HG03097 (cell line): ENCODE data around the gene TSACC.
"Not testable (repeated sequence)": the region's sequence is repeated elsewhere in the genome, so short reads cannot be mapped to it uniquely, and the experiment has no call there.

Source experiments
- ATAC-seq: cut with Tn5 transposase; IDR thresholded peaks from one replicate; pipeline ENCODE4 v1.9.1; 2021; ENCODE audit not compliant: unreplicated experiment, low FRiP score

The TSACC gene

GRCh38 chr1:156338180-156338976 is at the start of gene TSACC, which contains the start of gene CCT3:
TSACC (plus strand) TSS chr1:156338526; CDS start chr1:156339758, 1,232 bp downstream.
CCT3 (minus strand) TSS chr1:156338292; CDS start chr1:156338184, 108 bp downstream.
- peak; percentile 93 for ATAC-seq

GRCh38 chr1:156289857-156290256 is 48.5 kb upstream of the TSACC start:
- no peak for ATAC-seq

GRCh38 chr1:156291226-156292061 is 46.9 kb upstream of the TSACC start:
- ATAC-seq, result no peak

- no peak for ATAC-seq
Measured at GRCh38 chr1:156293098-156293434, 45.3 kb upstream of the TSACC start.

GRCh38 chr1:156293895-156294294 is 44.4 kb upstream of the TSACC start:
- no peak for ATAC-seq

- no peak for ATAC-seq
Measured at GRCh38 chr1:156295391-156295947, 42.9 kb upstream of the TSACC start, which contains the start of gene GLMP. GLMP (minus strand) TSS chr1:156295679; CDS start chr1:156295645, 34 bp downstream.

GRCh38 chr1:156298852-156299357 is 39.4 kb upstream of the TSACC start, which contains the start of gene VHLL:
VHLL (minus strand) TSS chr1:156299307; CDS start chr1:156299189, 118 bp downstream.
- no peak for ATAC-seq

- ATAC-seq, result no peak
Measured at GRCh38 chr1:156303241-156303640, 35.1 kb upstream of the TSACC start.

GRCh38 chr1:156305215-156305614 is 33.1 kb upstream of the TSACC start:
- ATAC-seq, result no peak

GRCh38 chr1:156308078-156308477 is 30.2 kb upstream of the TSACC start:
- no peak for ATAC-seq

GRCh38 chr1:156310962-156311361 is 27.4 kb upstream of the TSACC start:
- ATAC-seq, result no peak

- no peak for ATAC-seq
Measured at GRCh38 chr1:156316909-156317308, 21.4 kb upstream of the TSACC start.

GRCh38 chr1:156319664-156320063 is 18.7 kb upstream of the TSACC start:
- no peak for ATAC-seq

GRCh38 chr1:156320560-156320959 is 17.8 kb upstream of the TSACC start:
- ATAC-seq, result no peak

- ATAC-seq, result not testable (repeated sequence)
Measured at GRCh38 chr1:156323179-156323578, 15.1 kb upstream of the TSACC start.

GRCh38 chr1:156336242-156336641 is 2.1 kb upstream of the TSACC start:
- ATAC-seq, result no peak

GRCh38 chr1:156337052-156337887 is 1.1 kb upstream of the TSACC start:
- ATAC-seq, result no peak

- no peak for ATAC-seq
Measured at GRCh38 chr1:156337888-156338179, 492 bp upstream of the TSACC start.

GRCh38 chr1:156342166-156342955 is 4.0 kb downstream of the TSACC start:
- no peak for ATAC-seq
